ENCODE data around the gene UBE2L3. TPM values are rescaled to one million over a fixed set of nuclear protein-coding genes. Genes with fewer than 3 reads are reported as not detected.
A peak's percentile ranks its signal among the peaks of the same experiment; 100 is the strongest.

The UBE2L3 gene
- total and polyA plus RNA-seq, 10 of the 15 experiments (the other 5 are each of a cell fraction or from before 2014, with no cell fraction given) = 55.7 to 168 (median 113) TPM

DNA sequence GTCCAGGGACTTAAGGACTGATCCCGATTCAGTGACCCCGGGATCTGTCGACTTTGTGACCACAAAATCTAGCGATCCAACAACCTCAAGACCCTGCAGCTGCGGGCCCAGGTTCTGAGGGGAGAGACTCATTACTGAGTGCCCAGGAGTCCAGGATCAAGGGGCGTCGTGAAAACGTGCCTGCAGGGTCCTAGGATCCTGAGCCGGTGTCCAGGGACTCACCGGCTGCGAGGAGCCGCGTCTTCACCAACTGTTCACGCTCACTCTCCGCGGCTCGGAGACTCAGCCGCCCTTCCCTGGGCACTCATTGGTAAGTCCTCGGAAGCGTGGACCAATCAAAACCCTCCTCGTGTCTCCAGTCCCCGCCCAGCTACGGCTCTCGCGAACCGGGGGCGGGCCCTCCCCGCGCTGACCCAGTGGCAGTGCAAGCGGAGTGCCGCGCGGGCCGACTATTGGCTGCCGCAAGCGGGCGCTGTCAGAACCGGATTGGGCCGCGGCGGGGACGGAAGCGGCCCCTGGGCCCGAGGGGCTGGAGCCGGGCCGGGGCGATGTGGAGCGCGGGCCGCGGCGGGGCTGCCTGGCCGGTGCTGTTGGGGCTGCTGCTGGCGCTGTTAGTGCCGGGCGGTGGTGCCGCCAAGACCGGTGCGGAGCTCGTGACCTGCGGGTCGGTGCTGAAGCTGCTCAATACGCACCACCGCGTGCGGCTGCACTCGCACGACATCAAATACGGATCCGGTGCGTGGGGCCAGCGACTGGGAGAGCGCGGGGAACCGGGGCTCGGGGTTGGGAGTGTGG is 74.5 kb downstream of the UBE2L3 start, which contains the start of gene SDF2L1 (continued):
- TF ChIP-seq, protein P1, sequence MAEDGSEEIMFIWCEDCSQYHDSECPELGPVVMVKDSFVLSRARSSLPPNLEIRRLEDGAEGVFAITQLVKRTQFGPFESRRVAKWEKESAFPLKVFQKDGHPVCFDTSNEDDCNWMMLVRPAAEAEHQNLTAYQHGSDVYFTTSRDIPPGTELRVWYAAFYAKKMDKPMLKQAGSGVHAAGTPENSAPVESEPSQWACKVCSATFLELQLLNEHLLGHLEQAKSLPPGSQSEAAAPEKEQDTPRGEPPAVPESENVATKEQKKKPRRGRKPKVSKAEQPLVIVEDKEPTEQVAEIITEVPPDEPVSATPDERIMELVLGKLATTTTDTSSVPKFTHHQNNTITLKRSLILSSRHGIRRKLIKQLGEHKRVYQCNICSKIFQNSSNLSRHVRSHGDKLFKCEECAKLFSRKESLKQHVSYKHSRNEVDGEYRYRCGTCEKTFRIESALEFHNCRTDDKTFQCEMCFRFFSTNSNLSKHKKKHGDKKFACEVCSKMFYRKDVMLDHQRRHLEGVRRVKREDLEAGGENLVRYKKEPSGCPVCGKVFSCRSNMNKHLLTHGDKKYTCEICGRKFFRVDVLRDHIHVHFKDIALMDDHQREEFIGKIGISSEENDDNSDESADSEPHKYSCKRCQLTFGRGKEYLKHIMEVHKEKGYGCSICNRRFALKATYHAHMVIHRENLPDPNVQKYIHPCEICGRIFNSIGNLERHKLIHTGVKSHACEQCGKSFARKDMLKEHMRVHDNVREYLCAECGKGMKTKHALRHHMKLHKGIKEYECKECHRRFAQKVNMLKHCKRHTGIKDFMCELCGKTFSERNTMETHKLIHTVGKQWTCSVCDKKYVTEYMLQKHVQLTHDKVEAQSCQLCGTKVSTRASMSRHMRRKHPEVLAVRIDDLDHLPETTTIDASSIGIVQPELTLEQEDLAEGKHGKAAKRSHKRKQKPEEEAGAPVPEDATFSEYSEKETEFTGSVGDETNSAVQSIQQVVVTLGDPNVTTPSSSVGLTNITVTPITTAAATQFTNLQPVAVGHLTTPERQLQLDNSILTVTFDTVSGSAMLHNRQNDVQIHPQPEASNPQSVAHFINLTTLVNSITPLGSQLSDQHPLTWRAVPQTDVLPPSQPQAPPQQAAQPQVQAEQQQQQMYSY (CRISPR knock-in tag; IDR thresholded peaks at IDR 0.05) = no peak
- TF ChIP-seq ZNF384 (IDR thresholded peaks at IDR 0.05; ENCODE audit: borderline replicate concordance, low read depth, low read length) = no peak
- TF ChIP-seq, protein P2, sequence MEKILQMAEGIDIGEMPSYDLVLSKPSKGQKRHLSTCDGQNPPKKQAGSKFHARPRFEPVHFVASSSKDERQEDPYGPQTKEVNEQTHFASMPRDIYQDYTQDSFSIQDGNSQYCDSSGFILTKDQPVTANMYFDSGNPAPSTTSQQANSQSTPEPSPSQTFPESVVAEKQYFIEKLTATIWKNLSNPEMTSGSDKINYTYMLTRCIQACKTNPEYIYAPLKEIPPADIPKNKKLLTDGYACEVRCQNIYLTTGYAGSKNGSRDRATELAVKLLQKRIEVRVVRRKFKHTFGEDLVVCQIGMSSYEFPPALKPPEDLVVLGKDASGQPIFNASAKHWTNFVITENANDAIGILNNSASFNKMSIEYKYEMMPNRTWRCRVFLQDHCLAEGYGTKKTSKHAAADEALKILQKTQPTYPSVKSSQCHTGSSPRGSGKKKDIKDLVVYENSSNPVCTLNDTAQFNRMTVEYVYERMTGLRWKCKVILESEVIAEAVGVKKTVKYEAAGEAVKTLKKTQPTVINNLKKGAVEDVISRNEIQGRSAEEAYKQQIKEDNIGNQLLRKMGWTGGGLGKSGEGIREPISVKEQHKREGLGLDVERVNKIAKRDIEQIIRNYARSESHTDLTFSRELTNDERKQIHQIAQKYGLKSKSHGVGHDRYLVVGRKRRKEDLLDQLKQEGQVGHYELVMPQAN (conservative IDR thresholded peaks at IDR 0.05) = peak; percentile 70
- TF ChIP-seq MEF2A (IDR thresholded peaks at IDR 0.05; ENCODE audit: insufficient read depth, low read depth, low read length) = no peak
- TF ChIP-seq GATAD2B (conservative IDR thresholded peaks at IDR 0.05; ENCODE audit: low read depth) = peak; percentile 62
- TF ChIP-seq, protein P3, sequence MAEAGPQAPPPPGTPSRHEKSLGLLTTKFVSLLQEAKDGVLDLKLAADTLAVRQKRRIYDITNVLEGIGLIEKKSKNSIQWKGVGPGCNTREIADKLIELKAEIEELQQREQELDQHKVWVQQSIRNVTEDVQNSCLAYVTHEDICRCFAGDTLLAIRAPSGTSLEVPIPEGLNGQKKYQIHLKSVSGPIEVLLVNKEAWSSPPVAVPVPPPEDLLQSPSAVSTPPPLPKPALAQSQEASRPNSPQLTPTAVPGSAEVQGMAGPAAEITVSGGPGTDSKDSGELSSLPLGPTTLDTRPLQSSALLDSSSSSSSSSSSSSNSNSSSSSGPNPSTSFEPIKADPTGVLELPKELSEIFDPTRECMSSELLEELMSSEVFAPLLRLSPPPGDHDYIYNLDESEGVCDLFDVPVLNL (IDR thresholded peaks at IDR 0.05; ENCODE audit: low read depth, low read length) = no peak; the same call in 1 of the 2 replicates
- TF ChIP-seq, protein P4, sequence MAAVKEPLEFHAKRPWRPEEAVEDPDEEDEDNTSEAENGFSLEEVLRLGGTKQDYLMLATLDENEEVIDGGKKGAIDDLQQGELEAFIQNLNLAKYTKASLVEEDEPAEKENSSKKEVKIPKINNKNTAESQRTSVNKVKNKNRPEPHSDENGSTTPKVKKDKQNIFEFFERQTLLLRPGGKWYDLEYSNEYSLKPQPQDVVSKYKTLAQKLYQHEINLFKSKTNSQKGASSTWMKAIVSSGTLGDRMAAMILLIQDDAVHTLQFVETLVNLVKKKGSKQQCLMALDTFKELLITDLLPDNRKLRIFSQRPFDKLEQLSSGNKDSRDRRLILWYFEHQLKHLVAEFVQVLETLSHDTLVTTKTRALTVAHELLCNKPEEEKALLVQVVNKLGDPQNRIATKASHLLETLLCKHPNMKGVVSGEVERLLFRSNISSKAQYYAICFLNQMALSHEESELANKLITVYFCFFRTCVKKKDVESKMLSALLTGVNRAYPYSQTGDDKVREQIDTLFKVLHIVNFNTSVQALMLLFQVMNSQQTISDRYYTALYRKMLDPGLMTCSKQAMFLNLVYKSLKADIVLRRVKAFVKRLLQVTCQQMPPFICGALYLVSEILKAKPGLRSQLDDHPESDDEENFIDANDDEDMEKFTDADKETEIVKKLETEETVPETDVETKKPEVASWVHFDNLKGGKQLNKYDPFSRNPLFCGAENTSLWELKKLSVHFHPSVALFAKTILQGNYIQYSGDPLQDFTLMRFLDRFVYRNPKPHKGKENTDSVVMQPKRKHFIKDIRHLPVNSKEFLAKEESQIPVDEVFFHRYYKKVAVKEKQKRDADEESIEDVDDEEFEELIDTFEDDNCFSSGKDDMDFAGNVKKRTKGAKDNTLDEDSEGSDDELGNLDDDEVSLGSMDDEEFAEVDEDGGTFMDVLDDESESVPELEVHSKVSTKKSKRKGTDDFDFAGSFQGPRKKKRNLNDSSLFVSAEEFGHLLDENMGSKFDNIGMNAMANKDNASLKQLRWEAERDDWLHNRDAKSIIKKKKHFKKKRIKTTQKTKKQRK (IDR thresholded peaks at IDR 0.05; ENCODE audit: low read depth, low read length) = peak; percentile 76
- no peak for TF ChIP-seq NFXL1 (IDR thresholded peaks at IDR 0.05; ENCODE audit: borderline replicate concordance)
- no peak for TF ChIP-seq EP300 (IDR thresholded peaks at IDR 0.05; ENCODE audit: borderline replicate concordance in 1 of 2, control insufficient read depth in 1 of 2, low read depth in 2 of 2, low read length in 2 of 2)
- peak; percentile 92 for TF ChIP-seq ZSCAN29 (IDR thresholded peaks at IDR 0.05)
- 0 out of 3 replicates have a peak, but pooled peaks of 1 of the 2 experiments have one; percentile 20 for TF ChIP-seq EGR1 (IDR thresholded peaks at IDR 0.05; ENCODE audit: borderline replicate concordance in 1 of 2, low read depth in 2 of 2, low read length in 2 of 2)
- peak; percentile 6 to 68; a peak in 2 of 4 replicates for TF ChIP-seq BHLHE40 (IDR thresholded peaks at IDR 0.05; ENCODE audit: borderline replicate concordance in 1 of 2, low read depth in 2 of 2, low read length in 1 of 2)
- no peak; the same call in 1 of the 2 replicates for TF ChIP-seq NFYA (IDR thresholded peaks at IDR 0.05; ENCODE audit: borderline replicate concordance, low read depth, low read length)
- no peak for TF ChIP-seq RAD21 (IDR thresholded peaks at IDR 0.05; ENCODE audit: insufficient read depth, low read depth, low read length)
- TF ChIP-seq NR2F1 (conservative IDR thresholded peaks at IDR 0.05) = peak; percentile 70
- no peak for TF ChIP-seq JUND (IDR thresholded peaks at IDR 0.05; ENCODE audit: low read depth, low read length)
